BE2C (cell line): ENCODE measurements around the gene CAPN12.
"Not testable (repeated sequence)": the region's sequence is repeated elsewhere in the genome, so short reads cannot be mapped to it uniquely, and the experiment has no call there.

Experiments used
- DNase-seq: peaks from one replicate; pipeline ENCODE4 v3.0.0-alpha.2; 2020
- H3K27me3 ChIP-seq: fragments of 250-450 bp; sonication (Bioruptor Pico); 2 replicates; pipeline ENCODE4 v1.5.1; 2020; ENCODE audit warnings: mild to moderate bottlenecking
- H3K36me3 ChIP-seq: fragments of 250-450 bp; sonication (Bioruptor Pico); 2 replicates; pipeline ENCODE4 v1.5.1; 2020; ENCODE audit warnings: mild to moderate bottlenecking
- H3K4me1 ChIP-seq: fragments of 250-450 bp; sonication (Bioruptor Pico); 2 replicates; pipeline ENCODE4 v1.5.1; 2020
- H3K4me3 ChIP-seq: 2 replicates; pipeline ENCODE4 v1.5.1; 2011; ENCODE audit warnings: low read depth, low read length
- H3K9me3 ChIP-seq: fragments of 250-450 bp; sonication (Bioruptor Pico); 2 replicates; pipeline ENCODE4 v1.5.1; 2020
- CTCF ChIP-seq: IDR thresholded peaks from 2 replicates; pipeline ENCODE4 v1.5.1; 2012; ENCODE audit warnings: mild to moderate bottlenecking, low read depth, low read length

Gene CAPN12

GRCh38 chr19:38780443-38780842 lies 36.2 kb upstream of the CAPN12 start:
- Histone ChIP-seq H3K4me3 (no peak overlapping the region), H3K27me3 (peaks cover 15% of the 10 kb centered on the region), H3K36me3 (no peaks in the 10 kb centered on the region), H3K9me3 (no peaks in the 10 kb centered on the region), H3K4me1 (no peaks in the 10 kb centered on the region)
- TF ChIP-seq CTCF = no peak
- DNase-seq = no peak

GRCh38 chr19:38778733-38779132 lies 34.5 kb upstream of the CAPN12 start:
- Histone ChIP-seq H3K9me3 (no peaks in the 10 kb centered on the region), H3K36me3 (no peaks in the 10 kb centered on the region), H3K4me3 (no peak overlapping the region), H3K27me3 (peaks cover 15% of the 10 kb centered on the region), H3K4me1 (no peaks in the 10 kb centered on the region)
- DNase-seq = no peak
- no peak for TF ChIP-seq CTCF

- Histone ChIP-seq H3K9me3 (no peaks in the 10 kb centered on the region), H3K27me3 (no peaks in the 10 kb centered on the region), H3K36me3 (no peaks in the 10 kb centered on the region), H3K4me1 (no peaks in the 10 kb centered on the region), H3K4me3 (no peak overlapping the region)
- DNase-seq = no peak
- TF ChIP-seq CTCF = no peak
Measured at GRCh38 chr19:38774181-38774950, 30.1 kb upstream of the CAPN12 start.

- no peak for TF ChIP-seq CTCF
- H3K4me3 ChIP-seq = no peak within 1 kb of the TSS
- no peak for DNase-seq
Measured at GRCh38 chr19:38773469-38774177, 29.3 kb upstream of the CAPN12 start, which contains the start of gene LGALS7. Gene LGALS7 (minus strand): TSS chr19:38773517. CDS start chr19:38773492, 25 bp downstream.

GRCh38 chr19:38771569-38771968 lies 27.3 kb upstream of the CAPN12 start:
- H3K27me3 ChIP-seq, DNase-seq, H3K36me3 ChIP-seq, H3K4me1 ChIP-seq, H3K9me3 ChIP-seq, H3K4me3 ChIP-seq: not testable (repeated sequence)

More at GRCh38 chr19:38773469-38774177, 29.3 kb upstream of the CAPN12 start, which contains the start of gene LGALS7:
- Histone ChIP-seq H3K4me1 (no peaks in the 10 kb centered on the region), H3K36me3 (no peaks in the 10 kb centered on the region), H3K9me3 (no peaks in the 10 kb centered on the region), H3K27me3 (no peaks in the 10 kb centered on the region)

GRCh38 chr19:38770949-38771275 lies 26.6 kb upstream of the CAPN12 start:
- not testable (repeated sequence) for DNase-seq, H3K27me3 ChIP-seq, H3K4me1 ChIP-seq

GRCh38 chr19:38770228-38770948 lies 26.1 kb upstream of the CAPN12 start:
- not testable (repeated sequence) for H3K27me3 ChIP-seq, DNase-seq, H3K4me3 ChIP-seq, H3K36me3 ChIP-seq, H3K9me3 ChIP-seq, H3K4me1 ChIP-seq

More at GRCh38 chr19:38770949-38771275, 26.6 kb upstream of the CAPN12 start:
- H3K4me3 ChIP-seq, H3K9me3 ChIP-seq, H3K36me3 ChIP-seq: not testable (repeated sequence)
